Measurements from ENCODE around the gene C1orf226.
"Not testable (repeated sequence)": the region's sequence is repeated elsewhere in the genome, so short reads cannot be mapped to it uniquely, and the experiment has no call there.

The C1orf226 gene, protein sequence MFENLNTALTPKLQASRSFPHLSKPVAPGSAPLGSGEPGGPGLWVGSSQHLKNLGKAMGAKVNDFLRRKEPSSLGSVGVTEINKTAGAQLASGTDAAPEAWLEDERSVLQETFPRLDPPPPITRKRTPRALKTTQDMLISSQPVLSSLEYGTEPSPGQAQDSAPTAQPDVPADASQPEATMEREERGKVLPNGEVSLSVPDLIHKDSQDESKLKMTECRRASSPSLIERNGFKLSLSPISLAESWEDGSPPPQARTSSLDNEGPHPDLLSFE

DNA sequence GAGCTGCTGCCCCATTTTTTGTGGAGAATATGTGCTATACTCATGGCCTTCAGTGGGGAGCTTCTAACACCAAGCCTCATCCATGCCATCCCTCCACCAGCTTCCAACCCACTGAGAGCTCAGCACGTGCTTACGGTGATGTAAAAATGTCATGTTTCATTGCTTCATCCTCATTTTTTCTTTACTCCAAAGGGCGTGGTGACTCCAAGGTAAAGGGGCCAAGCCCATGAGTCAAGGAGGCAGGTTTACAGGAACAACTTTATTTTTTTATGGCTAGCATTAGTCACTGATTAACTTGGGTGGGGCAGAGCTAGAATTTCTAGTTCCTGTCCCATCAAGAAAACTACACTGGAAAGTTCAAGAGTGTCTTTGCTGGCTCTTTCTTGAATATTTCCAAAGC, at the start of gene C1orf226:
Gene C1orf226 (plus strand): TSS at position 346 of the 400 bp plus-strand sequence. CDS start 174 bp downstream, outside the sequence.
- no peak for FAIRE-seq

DNA sequence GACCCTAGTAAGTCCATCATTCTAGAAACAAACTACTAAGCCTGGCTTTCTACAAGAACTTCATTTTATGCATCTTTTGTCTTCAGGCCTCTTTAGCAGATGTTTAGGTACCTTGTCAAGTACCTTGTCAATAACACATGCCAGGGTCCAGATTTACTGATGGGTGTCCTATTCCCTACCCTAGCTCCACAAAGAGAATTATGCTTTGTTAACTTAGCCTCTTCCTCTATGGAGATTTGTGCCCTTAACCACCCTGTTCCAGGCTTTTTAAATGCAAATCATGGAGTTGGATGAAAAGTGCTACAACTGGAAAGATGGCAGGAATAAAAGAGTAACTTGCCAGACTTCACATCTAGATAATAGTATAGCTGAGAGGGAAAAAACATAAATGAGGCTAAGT, 47.5 kb upstream of the C1orf226 start:
- FAIRE-seq: no peak

DNA sequence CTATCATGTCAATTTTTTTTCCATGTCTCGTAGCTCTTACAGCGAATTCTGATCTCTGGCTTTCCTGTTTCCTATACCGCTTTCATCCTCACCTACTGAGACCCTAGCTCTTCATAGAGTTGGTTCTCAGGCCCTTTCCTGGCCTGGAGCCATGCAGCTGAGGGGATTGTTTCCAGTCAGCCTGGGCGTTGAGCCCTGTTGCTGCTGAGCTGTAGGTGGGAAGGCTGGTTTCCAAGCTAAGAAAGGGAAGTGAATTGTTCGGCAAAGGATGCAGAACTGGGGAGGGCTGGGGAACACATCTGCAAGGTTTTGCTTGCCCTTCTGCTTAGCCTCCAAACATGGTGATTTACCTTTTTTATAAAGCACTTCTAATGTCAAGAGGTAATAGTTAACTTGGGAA, 46.4 kb upstream of the C1orf226 start:
- no peak for FAIRE-seq

DNA sequence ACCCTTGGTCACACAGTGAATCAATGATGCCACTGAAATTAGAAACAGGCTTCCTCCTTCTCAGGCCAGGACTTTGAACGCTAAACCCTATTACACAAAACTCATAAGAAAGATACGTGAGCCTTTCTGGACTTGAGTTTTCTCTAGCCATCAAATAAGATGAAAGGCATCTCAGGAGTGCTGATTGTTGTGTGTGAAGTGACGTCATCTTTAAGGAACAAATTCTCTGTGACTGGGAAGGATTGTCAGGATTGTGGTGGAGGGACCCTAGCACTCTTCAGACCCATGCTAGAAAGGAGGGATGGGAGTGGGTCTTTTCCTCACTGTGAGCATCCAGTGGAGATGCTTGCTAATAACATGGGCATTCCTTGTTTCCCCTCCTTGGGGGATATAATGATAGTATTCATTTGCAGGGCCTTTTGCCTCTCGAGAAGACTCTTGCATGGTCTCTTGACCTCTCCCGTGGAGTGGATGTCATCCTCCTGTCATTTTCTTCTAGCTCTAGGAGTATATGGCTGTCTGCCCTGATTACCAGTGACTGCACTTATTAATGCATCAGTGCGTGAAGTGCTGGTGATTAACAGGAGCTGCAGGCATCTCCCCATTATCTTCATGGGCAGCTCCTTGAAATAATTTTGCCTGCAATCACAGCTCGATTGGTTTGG, 44.8 kb upstream of the C1orf226 start:
- FAIRE-seq: no peak

DNA sequence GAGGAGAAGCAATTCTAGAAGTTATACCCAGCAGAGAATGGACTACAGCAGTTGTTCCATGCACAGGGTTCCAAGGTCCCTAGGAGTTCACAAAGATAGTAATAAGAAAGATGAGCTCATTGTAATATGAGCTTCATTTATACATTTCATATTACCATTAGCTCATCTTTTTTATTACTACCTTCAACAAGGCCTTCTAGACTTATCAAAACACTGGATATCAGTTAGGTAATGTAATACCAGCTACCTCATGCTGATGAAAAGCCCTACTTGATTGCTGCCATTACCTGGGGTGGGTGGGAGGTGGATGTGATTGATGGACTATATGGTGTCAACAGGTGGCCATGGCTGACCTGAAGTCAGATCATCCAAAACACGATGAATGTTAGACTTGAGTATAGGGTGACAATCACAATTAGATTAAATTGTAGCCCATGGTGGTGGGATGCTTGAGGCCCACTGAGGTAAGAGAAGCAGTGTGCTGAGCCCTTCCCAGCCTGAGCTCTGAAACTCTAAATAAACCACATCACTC, 39.0 kb upstream of the C1orf226 start:
- FAIRE-seq: no peak

DNA sequence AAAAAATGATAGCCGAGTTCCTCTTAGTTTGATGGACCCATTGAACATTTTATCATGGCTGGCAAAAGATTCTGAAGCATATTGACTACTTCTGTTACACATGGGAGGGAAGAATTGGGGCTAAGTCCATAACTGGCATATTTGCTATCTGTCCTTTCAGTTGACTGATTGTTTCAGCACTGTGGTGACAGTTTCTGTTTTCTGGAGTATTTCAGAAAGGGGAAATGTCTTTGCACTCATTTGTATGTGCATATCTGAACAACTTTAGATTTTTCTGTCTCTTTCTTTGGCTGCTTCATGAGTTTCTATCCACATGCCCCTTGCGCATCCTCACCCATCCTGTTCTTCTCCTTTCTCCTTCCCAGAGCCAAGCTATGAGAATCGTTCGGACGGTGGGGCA, 38.1 kb upstream of the C1orf226 start:
- FAIRE-seq: no peak

DNA sequence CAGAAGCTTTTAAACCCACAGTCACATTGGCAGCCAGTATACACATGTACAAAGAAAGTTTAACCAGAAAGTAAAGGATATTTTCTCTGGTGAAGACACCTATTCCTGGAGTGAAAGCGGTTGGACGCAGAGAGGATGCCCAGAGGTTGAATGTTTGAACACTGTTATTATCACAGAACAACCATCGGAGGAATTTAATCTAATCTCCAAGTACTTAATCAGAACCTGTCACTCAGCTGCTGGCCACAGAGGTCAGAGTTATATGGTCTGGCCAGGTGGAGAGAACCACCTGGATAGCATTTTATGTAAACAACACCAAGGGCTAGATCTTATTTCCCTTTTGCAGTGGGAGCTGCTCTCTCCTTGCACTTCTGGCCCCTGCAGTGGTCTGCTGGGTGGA, 34.2 kb upstream of the C1orf226 start:
- no peak for FAIRE-seq

DNA sequence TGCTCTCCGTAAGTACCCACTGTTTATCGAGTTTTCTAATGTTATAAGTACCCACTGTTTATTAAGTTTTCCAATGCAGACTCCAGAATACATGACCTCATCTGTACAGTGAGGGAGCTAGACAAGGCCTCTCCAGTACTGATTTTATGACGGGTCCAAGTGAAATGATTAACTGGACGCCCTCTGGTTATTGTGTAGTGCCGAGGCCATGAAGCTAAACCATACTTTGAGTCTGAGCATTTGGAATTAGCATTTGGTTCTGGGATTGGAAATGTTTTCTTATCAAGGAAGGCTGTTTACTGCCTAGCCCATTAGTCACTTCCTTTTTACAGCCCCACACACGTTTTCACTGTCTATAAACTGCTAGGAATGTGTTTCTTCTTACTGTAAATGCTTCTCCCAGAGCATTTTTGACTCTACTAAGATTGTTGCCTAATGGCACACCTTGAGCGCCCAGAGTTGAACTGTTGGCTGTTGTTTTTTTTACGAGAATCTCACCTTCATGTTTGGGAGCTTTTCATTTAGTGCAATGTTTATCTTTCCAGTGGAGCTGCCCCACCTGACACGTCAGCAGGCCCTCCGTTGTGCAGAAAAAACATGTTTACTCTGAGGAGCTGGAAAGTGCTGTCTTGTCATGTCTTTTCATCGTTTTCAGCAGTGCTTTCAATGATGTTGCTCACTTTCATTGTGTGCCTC, 31.7 kb upstream of the C1orf226 start:
- no peak for FAIRE-seq

DNA sequence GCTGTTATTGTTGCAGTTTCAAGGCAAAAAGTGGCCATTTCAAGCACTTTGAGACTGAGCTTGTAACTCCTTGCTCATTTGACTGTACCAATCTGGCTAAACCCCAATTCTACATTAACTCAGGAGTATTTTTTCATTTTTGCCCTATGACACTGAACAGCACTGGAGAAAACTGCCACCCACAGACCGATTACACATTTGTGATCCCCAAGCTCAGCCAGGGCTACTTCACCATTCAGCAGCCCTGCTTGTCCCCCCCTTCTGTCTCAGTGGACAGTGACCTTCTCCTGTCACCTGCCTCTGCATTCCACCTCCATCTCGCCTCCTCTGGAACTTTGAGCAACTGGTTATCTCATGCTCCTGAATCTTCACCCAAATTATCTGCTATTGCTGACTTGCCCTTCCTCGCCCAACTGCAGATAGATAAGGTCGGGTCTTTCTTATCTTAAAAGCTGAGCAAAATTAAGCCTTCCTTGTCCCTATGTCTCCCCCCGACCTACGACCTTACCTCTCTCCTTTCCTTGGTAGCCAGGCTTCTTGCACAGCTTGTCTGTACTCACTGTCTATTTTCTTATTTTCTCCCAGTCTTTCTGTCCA, 30.2 kb upstream of the C1orf226 start:
- no peak for FAIRE-seq

DNA sequence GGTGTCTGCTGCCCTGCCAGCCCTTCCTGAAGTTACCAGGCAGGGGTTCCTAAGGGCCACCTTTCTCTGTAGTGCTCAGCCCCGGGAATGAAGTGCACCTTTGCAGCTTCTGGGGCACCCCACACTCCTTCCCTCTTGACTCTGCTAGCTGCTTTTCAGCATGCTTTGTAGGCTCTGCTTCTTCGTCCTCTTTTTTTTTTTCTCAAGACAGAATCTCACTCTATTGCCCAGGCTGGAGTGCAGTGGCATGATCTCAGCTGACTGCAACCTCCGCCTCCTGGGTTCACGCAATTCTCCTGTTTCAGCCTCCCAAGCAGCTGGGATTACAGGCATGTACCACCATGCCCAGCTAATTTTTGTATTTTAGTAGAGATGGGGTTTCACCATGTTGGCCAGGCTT, 29.7 kb upstream of the C1orf226 start:
- not testable (repeated sequence) for FAIRE-seq

DNA sequence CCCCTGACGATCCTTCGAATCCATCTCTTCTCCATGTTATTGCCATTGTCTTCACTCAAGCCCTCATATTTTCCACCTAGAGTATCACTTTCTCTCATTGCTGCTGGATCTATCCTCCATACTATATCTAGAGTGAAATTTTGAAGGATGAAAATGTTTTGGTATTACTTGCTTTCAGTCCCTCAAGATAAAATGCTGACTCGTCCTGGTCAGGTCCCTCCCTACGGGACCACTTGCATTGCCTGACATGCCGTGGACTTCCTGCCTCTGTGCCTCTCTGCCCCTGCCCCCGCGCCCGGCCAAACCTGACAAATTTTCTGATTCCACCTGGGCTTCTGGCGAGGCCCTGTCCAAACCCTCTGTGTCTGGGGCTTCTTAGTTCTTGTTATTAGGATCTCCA, 28.4 kb upstream of the C1orf226 start:
- FAIRE-seq: no peak

DNA sequence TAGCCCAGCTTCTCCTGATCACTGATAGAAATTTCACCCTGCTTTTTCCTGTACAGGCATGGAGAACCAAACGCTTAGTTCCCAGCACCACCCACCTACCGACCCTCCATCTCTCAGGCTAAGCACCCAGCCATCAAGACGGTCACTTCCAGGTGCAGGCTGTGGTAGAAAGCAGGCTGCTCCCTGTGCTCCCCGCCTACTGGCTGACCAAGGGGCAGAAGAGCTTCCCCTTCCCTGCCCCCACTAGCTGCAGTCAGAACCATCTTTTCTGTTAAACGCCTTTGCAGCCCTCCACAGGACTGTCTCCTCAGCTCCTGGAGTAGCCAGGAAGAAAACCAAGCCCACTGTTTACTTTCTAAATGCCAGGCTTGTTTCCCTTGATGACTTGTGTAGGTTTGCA, 27.8 kb upstream of the C1orf226 start:
- FAIRE-seq: no peak

DNA sequence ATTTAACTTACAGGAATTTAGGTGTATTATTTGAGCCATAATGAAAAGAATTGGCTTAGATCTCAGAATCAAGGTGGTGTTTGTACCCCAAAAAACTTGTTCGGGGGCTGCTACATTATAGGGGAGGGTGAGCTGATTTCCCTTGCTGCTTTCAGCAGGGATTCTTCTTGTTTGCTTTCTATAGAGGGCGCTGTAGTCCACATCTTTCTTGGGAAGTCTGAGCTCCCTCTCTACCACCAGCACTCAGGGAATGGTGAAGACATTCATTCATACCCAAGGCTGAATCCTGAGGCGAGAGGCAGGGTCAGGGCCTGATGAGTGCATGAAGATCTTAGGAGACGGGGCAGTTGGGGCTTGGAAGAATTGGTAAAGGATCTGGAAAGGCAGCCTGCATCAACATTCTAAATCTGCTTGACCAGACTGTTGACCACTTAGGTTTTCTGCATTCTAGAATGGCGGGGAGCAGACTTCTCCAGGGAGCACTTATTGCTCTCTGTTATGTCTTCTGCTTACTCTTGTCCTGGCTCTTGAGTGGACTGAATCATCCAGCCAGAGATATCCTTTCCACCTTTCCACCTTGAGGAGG, 23.8 kb upstream of the C1orf226 start:
- FAIRE-seq: peak; percentile 73

DNA sequence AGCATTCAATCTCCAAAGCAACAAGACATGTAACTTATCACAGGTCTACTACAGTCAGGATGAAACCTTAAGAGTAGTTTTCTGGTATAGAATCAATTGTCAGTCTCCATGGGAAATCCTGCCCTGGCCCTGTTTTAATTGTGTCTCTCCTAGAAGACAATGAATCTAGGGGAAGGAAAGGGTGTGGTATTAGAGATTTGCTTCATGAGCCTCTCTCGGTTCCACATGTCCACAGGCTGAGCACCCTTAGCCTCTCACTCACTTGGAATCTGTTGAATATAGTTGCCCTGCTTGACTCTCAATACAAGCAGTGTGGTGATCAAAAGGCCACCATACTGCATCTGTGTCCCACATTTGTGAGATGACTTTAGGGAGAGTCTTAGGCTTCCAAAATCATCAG, 22.6 kb upstream of the C1orf226 start:
- no peak for FAIRE-seq

DNA sequence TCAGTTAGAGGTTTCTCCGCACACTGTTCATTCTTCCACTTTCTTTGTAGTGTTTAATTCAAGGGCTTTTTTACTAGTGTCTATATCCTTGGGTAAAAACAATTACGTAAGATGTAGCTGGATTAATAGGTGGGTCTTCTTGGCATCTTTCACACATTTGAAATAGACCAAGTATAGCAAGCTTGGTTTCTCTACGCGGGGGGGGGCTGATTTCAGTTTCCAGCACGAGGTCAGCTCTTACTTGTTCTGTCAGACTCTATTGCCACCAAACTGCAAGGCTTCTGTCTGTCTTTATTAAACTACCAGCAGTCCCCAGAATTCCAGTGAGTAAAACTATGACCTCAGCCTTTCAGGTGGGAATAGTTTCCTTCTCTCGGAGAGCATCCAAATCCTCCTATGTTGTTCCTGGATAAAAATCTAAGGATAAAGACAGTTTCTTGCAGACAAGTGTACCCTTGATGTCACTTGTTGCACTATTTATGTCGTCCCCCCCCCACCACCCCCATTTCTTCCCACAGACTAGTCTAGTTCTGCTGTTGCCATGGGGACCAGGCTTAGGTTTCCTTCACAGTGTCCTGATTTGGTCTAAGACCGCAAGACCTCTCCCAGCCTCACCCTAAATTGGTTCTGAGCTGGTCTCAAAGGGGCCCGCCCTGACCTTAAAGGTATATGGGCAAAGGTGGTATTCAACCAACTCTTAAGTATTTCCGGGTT, 21.8 kb upstream of the C1orf226 start:
- FAIRE-seq: no peak

DNA sequence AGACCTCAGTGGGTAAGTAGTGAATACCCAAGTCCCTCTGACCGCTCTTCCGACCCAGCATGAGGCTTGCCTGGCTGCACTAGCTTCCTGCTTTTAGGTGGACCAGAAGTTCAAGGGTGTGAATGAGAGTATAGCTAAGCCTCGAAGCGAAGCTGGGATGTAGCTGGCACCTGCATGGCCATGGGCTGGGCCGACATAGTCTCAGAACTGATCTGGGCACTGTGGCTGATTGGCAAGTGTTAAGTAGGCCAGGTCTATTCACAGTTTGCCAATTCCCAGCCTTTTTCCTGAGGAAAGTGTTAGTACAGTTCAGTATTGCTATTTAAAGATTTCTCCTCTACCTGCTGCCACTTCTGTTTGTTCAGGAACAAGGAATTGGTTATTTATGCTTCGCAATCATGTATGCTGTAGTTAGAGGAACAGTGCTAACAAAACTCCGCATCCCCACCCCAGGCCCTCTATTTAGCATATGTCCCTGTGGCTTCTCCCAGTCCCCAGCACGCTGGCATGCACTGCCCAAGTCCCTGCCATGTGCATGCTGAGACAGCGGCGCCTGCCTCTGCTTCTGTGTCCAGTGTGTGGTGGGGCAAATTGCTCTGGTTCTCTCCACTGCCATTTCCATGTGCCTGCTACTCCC, 21.2 kb upstream of the C1orf226 start:
- FAIRE-seq: no peak

DNA sequence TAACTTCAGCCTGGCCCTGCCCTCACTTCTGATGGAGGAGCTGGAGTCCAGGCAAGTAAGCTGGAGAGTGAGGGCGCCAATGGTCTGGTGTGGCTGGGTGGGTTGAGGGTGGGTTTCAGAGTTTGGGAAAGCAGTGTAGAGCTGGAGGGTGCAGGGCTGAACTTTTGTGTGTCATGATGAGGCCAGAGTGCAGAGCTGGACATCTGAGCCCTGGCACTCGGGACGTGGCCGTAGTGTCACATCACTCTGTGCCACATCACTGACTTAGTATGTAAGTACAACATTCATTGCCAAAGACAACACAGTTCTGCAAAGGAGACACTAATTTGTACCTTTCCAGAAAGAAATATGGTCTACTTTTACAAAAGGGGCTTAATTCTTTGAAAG, 20.7 kb upstream of the C1orf226 start:
- FAIRE-seq: no peak

DNA sequence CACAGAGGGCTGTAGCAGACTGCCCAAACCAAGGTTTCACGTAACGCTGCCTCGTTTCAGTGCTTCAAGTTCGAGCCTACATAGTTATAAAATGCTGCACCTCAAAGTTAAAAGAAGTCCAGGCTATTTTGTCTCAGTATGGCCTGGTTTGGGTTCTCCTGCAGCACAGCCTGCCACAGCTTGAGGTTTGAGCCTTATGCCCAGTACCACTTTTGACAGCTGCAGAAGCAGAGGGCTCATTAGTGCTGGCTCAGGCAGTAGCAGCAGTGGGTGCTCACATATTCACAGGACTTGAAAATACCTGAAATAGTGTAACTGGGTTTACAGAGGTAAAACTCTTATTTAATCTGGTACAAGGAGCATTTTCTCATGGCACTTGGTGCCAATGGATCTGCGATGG, 20.2 kb upstream of the C1orf226 start:
- no peak for FAIRE-seq

DNA sequence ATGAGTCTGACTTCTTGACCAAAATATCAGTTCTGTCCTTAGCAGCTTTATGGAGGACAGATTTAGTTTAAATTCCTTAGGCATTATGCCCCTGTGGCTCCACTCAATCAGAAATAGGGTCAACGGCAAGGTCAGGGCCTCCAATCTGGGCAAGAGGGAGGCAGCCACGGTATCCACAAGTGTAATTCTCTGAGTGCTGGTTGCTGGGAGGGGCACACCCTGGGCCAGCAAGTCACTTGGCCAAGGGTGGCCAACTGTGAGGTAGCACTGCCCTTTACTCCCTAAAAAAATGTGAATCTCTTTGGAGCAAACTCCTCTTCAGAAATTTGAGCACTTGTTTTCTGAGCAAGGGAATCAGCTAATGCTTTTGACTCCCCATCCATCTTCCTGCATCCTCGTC, 17.7 kb upstream of the C1orf226 start:
- no peak for FAIRE-seq

DNA sequence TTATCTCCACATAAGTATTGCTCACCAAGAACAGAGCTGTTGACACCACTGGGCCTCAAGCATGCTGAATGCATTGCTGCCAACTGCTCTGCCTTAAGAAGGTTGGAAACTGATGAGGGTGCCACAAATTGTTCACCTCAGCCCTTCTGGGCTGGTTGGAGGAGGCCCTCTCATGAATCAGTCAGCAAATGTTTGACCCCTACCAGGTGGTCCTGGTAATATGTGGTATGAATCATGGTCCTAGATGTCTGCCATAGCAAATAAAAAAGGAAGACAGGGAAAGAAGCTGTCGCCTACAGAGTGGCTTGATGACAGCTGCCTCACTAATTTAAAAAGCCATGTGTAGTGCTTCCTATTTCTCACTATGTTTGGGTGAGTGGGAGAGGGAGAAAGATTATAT, 17.0 kb upstream of the C1orf226 start:
- FAIRE-seq: no peak

DNA sequence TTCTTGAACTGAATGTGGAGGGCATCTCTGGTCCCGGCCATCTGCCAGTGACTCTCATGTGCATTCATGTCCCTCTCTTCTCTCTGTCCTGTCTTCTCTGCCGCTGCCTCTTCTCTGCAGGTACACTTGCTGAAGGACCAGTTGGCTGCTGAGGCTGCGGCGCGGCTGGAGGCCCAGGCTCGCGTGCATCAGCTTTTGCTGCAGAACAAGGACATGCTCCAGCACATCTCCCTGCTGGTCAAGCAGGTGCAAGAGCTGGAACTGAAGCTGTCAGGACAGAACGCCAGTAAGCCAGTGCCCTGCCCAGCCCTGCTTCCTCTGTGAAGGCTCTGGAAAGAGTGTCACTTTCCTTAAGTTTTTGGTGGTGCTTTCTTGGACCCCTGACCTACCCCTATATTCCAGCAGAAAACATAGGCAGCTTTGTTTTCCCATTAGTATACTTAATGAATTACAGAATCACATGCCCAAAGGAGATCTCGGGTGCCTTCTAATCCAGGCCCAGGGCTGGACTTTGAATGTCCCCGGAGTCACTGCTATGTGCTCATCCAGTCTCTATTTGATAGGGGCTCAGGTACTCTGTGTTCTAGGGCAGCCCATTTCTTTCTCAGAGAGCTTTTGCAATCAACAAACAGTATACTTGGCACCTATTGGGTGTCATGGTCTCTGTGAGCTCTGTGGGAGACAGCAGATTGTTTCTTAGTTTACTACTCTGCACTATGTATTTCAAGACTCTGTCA, 16.1 kb upstream of the C1orf226 start:
- no peak for FAIRE-seq

All from TTC549 (cell line).